D721Med (cell line): ENCODE measurements around the gene PAX6.

ENCODE experiments used
- DNase-seq: peaks from one replicate; pipeline ENCODE4 v3.0.0; 2011; ENCODE audit warnings: low spot score; ENCODE audit not compliant: insufficient read length
- FAIRE-seq: peaks from 2 replicates; lab custom pipeline; 2011; peaks lifted over from hg19 to GRCh38; lab: Jason Lieb, UNC
- CTCF ChIP-seq: IDR thresholded peaks from 2 replicates; pipeline ENCODE4 v1.5.1; 2012; ENCODE audit warnings: mild to moderate bottlenecking, control low read depth; ENCODE audit not compliant: insufficient read depth; ENCODE audit errors: missing control alignments

Gene PAX6

GRCh38 chr11:31792036-31792435 is 19.1 kb downstream of the PAX6 start:
- FAIRE-seq (no peak), DNase-seq (no peak)
- no peak for TF ChIP-seq CTCF

GRCh38 chr11:31790649-31791048 is 20.5 kb downstream of the PAX6 start:
- no peak for FAIRE-seq
- no peak for DNase-seq
- no peak for TF ChIP-seq CTCF

- no peak for FAIRE-seq
- DNase-seq = no peak
- TF ChIP-seq CTCF = no peak
Observed at GRCh38 chr11:31788085-31788484, 23.0 kb downstream of the PAX6 start.

- FAIRE-seq (no peak), DNase-seq (no peak)
- no peak for TF ChIP-seq CTCF
Observed at GRCh38 chr11:31786996-31787685, 24.0 kb downstream of the PAX6 start.

- no peak for TF ChIP-seq CTCF
- DNase-seq (no peak), FAIRE-seq (no peak)
Observed at GRCh38 chr11:31784611-31785010, 26.5 kb downstream of the PAX6 start.

GRCh38 chr11:31783252-31783651 is 27.9 kb downstream of the PAX6 start:
- TF ChIP-seq CTCF = no peak
- no peak for DNase-seq
- no peak for FAIRE-seq

- FAIRE-seq = no peak
- no peak for TF ChIP-seq CTCF
- no peak for DNase-seq
Observed at GRCh38 chr11:31782257-31782656, 28.9 kb downstream of the PAX6 start.
